NCI-H1105 (cell line): Measurements from ENCODE around the gene PLEKHB1.

Experiments used
- DNase-seq: peaks from one replicate; lab custom pipeline; 2025; lab: John Stamatoyannopoulos, UW

The PLEKHB1 gene

GRCh38 chr11:73645972-73646631 lies at the start of gene PLEKHB1:
PLEKHB1 (plus strand) TSS chr11:73646581; CDS start chr11:73646609, 28 bp downstream.
- DNase-seq: no peak

DNA sequence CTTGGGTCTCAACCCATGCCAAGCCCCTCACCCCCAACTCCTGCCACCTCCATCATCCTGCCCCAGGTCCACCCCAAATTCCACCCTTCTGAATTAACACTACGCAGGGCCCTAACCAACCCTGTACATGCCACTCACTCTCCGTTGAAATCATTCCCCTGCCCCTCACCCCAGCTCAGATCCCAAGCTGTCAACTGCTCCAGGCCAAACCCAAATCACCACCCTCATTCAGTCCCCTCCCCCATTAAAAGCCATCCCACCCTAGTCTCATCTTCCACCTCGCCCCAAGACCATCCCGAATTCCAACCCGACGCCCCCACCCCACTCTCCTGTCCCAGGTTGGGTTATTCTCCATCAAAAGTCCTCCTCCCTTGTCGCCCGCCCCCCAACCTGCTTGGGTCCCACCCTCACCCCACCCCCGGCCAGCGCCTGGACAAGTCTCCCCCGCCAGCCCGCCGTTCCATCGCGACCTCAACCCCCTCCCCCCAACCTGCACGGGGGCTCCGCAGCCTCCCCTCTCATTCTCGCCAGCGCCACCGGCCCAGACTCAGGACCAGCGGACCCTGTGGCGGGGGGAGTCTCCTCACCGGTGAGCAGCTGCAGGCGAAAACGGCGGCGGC lies 48.9 kb upstream of the PLEKHB1 start:
- DNase-seq: no peak

DNA sequence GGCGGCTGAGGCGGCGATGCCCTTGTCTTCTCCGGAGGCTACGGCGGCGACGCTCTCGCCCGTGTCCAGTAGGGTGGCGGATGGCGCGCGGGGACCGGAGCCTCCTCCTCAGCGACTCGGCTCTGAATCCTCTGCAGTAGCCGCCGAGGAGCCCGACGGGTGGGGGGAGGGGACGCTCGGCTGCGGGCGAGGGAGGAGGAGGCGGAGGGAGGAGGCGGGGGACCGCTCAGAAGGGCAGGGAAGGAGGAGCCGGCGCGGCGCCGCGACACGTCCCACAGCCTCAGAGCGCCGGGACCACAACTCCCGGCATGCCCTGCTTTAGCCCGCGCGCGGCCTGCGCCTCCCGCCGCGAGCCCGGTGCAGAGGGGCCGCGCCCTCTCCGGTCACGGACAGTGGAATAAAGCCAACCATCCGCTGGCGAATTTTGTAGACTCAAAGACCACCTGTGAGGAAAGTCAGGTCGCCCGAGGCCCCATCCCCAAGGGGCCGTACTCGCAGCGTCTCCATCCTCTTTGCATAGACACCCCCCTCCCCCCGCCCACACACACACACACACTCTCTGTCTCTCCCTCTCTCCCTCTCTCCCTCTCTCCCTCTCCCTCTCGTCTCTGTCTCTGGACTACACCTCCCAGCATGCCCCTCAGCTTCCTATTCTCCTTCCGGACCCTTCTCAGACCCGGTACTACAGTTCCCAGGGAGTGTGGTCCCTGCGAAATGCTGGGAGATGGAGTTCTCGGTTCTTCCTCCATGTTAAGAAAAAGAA lies 48.2 kb upstream of the PLEKHB1 start, which contains the start of gene FAM168A:
Gene FAM168A (minus strand): TSS at position 157 of the 763 bp plus-strand sequence. CDS start 129,638 bp downstream, outside the sequence.
- DNase-seq: peak; percentile 98

DNA sequence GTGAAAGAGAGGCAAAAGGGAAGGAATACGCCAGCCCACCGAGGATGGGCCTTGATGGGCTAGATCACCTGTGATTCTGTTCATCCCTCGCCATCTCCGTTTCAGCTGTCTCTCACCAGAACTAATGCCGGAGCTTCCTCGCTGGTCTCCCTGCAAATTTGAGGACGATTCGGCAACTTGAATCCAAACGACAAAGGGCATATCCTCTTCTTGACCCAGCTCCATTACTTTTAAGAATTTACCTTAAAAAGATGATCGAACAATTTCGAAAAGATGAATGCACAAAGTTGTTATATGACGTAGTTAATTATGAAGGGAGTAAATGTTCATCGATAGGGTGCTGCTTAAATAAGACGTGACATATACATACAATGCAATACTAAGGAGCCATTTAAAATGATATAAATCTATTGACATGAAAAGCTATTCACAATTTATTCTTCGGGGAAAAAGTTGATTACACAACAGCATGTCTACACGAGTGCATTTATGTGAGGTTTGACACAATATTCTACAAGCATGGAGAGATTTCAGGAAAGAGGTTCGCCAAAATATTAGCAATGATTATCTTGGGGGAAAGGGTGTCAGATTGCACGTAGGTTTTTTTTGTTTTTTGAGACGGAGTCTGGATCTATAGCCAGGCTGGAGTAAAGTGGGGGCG lies 47.5 kb upstream of the PLEKHB1 start:
- DNase-seq: no peak

GRCh38 chr11:73612601-73613140 lies 33.7 kb upstream of the PLEKHB1 start:
- DNase-seq: no peak

DNA sequence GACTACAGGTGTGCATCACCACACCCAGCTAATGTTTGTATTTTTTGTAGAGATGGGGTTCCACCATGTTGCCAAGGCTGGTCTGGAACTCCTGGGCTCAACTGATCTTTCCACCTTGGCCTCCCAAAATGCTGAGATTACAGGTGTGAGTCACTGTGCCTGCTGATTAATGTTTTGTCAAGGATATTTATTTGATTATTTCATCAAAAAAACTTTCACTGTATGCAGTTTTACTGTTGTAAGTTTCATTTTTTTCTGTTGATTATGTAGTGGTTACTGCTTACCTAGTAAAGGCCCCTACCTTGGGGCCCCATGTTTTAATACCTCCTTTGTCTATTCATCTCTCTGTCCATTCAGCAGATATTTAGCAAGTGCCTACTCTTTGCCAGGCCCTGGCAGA lies 31.8 kb upstream of the PLEKHB1 start:
- DNase-seq: no peak

GRCh38 chr11:73622926-73623593 lies 23.3 kb upstream of the PLEKHB1 start:
- DNase-seq: no peak

DNA sequence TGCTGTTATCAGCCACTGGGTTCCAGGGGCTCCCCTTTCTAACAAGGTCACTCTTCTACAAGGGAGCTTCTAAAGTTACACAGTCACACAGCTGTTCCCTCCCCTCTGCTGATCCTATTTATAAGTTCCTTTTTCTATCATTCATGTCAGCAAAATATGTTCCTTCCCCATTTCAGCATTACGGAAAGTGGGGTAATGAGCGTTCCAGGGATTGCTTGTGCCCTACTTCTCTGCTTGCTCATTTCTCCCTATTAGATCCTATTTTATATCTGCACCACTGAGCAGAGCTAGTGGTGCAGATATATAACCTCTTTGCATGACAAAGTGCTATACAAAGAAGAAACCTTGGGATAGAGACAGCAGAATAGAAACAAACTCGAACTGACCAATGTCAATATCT lies 22.7 kb upstream of the PLEKHB1 start:
- no peak for DNase-seq

DNA sequence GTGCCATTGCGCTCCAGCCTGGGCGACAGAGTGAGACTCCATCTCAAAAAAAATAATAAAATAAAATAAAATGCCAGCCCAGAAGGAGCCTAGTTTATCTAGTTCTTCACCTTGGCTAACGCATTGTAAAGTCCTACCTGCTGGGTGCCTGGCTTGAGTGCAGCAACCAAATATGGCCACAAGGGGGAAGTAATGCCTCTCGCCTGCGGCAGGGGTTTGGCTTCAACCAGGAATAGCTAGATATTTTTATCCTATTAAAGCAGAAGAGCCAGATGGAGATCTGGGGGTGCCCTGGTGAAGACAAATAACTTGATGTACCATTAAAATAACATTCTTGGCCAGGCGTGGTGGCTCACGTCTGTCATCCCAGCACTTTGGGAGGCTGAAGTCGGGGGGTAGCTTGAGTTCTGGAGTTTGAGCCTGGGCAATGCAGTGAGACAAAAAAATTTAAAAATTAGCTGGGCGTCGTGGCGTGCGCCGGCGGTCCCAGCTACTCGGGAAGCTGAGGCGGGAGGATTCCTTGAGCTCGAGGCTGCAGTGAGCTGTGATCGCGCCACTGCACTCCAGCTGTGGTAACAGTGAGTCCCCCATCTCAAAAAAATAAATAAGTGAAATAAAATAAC lies 20.6 kb upstream of the PLEKHB1 start:
- peak; percentile 61 for DNase-seq

GRCh38 chr11:73629907-73630306 lies 16.5 kb upstream of the PLEKHB1 start:
- no peak for DNase-seq

- no peak for DNase-seq
Measured at GRCh38 chr11:73632996-73633395, 13.4 kb upstream of the PLEKHB1 start.

GRCh38 chr11:73633999-73634398 lies 12.4 kb upstream of the PLEKHB1 start:
- DNase-seq: no peak

DNA sequence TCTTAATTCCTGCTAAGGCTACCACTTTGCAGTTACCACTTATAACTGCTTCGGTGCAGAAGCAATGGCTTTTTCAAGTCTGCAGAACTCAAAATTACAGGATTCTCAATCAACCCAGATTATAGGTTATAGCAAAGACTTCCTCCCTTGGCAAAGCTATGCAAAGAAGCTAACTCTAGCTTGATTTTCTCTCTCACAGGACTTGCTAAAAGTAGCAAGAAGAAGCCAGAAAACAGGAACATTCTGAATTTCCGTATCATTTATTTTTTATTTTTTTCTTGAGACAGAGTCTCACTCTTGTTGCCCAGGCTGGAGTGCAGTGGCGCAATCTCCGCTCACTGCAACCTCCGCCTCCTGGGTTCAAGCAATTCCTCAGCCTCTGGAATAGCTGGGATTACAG lies 10.7 kb upstream of the PLEKHB1 start:
- DNase-seq: no peak

DNA sequence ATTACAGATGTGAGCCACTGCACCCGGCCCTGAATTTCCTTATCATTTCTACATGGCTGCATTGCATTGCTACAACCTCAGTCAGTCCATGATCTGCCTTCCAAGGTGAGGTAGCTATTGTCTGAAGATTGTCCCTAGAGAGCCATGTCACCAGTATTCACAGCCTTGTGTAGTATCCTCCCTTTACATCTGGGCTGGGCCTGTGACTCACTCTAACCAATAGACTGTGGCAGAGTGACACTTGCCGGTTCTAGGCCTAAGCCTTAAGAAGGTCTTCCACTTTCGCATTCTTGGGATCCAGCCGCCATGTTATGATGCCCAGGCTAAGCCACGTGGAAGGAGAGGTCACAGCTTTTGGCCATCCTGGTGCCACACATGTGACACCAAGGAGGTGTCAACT lies 10.1 kb upstream of the PLEKHB1 start:
- DNase-seq: no peak

DNA sequence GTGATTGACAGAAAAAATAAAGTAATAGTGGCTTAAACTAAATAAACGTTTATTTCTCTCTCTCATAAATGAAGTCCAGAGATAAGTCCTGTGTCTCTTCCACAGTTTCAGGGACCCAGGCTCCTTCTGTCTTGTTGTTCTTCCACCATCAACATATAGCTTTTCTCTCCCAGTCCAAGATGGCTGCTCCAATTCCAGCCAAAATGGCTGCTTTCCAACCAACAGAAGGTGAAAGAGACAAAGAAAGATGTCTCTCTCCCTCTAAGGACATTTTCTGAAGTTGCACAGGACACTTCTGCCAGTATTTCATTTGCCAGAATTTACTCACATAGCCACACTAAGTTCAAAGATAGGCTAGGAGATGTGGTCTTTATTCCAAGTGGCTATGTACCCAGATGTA lies 9.4 kb upstream of the PLEKHB1 start:
- no peak for DNase-seq

DNA sequence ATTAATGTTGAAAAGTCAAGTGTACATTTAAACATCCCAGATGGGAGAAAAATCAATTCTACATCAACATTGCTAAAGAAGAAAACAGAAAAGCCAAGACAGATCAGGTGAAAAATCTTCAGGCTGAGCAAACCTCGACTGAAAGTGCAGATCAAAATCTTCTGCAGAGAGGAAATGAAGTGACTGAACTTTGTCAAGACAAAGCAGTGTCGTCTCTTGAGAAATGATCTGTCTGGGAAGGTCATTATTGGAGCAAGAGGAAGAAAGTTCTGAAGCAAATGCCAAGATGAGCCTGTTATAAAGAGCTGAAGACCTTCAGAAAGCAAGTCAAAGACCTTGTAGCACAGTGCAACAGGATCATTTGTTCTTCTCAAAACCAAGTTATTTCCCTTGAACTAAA lies 5.8 kb upstream of the PLEKHB1 start:
- no peak for DNase-seq

DNA sequence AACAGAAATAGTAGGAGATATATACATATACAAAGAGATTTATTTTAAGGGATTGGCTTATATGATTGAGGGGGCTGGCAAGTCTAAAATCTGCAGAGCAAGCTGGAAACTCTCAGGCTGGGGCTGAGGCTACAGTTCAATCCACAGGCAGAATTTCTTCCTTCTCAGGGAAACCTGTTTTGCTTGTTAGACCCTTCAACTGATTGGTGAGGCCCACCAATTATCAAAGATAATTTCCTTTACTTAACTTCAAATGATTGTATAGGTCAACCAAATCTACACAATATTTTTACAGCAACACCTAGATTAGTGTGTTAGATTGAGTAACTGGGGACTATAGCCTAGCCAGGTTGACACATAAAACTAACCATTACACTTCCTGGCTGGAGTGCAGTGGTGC lies 4.7 kb upstream of the PLEKHB1 start:
- DNase-seq: no peak

GRCh38 chr11:73645121-73645969 lies 1.0 kb upstream of the PLEKHB1 start:
- no peak for DNase-seq

DNA sequence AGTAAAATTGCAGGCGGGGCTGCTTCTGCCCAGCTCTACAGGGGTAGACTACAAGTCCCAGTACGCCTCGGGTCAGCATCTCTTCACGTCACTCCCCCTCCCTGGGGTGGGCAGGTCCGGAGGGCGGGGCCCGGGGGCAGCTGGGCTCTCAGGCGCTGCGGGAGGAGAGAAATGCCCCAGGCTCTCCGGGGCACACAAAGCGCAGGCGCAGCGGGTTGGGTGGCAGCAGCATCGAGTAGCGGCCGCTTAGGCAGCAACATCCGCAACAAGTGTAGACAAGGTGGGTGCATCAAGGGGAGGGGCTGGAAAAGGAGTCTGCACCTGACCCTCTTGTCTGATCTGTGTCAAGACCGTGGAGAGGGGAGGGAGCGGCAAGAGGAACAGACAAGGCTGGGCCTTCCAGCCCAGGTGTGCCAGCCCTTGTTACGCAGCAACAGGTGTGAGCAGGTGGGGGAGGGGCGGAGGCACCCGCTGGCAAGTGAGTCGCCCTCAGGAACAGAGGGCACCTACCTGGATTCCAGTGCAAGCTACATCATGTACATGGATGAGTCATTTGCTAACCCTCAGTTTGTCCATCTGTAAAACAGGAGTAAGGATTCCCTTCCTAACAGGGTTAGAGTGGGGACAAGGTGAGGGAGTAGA lies 1.2 kb downstream of the PLEKHB1 start:
- DNase-seq: peak; percentile 98

GRCh38 chr11:73648121-73648520 lies 1.7 kb downstream of the PLEKHB1 start:
- DNase-seq: no peak
